Measurements from ENCODE around the gene LDB3.

The LDB3 gene

DNA sequence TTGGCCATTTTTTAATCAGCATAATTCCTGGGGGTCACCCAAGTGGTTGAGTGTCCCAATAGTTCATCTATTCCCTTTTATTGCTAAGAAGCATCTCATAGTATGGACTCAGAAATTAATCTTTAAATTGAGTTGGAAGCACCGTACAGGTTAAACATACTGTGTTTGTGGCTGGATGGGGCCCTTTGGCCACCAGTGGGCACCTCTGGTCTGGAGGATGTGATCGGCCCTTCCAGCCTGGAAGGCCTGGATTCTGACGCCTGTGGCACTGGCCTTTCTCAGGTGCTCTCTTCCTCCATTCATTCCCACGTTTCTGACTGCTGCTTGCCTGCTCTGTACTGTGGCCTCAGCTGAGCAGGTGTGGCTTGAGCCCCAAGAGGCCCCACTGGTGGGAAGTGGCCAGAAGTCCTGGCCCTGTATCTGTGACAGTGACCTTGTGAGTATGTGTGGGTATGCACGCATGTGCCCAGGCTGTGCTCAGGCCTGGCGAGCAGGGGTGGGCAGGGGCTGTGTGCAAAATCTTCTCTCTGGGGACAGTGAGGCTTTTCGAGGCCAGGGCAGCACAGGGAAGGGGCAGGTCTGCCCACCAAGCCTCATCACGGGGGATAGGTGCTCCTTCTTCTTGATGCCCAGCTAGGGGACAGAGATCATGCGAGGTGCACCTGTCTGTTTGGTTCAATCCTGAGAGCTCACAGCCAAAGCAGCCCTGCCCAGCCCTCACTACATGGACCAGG is 30.1 kb downstream of the LDB3 start:
- Mint-ChIP-seq H3K9me3 (no peaks in the 10 kb centered on the region), H3K27me3 (no peaks in the 10 kb centered on the region), H3K27ac (no peak overlapping the region), H3K36me3 (ENCODE audit: low read depth) (no peaks in the 10 kb centered on the region), H3K4me1 (ENCODE audit: low read depth) (no peaks in the 10 kb centered on the region), H3K4me3 (no peak overlapping the region)

GRCh38 chr10:86699125-86699524 is 30.8 kb downstream of the LDB3 start:
- Mint-ChIP-seq H3K4me1 (ENCODE audit: low read depth) (no peaks in the 10 kb centered on the region), H3K4me3 (no peak overlapping the region), H3K27me3 (no peaks in the 10 kb centered on the region), H3K36me3 (ENCODE audit: low read depth) (no peaks in the 10 kb centered on the region), H3K27ac (no peak overlapping the region), H3K9me3 (no peaks in the 10 kb centered on the region)

- Mint-ChIP-seq H3K27me3 (no peaks in the 10 kb centered on the region), H3K36me3 (ENCODE audit: low read depth) (no peaks in the 10 kb centered on the region), H3K4me1 (ENCODE audit: low read depth) (no peaks in the 10 kb centered on the region), H3K9me3 (no peaks in the 10 kb centered on the region), H3K4me3 (no peak overlapping the region), H3K27ac (no peak overlapping the region)
These were observed 31.2 kb downstream of the LDB3 start for GRCh38 chr10:86699541-86699940.

GRCh38 chr10:86699991-86700840 is 31.9 kb downstream of the LDB3 start:
- no peak overlapping the region for H3K4me3 Mint-ChIP-seq
- no peaks in the 10 kb centered on the region for H3K36me3 Mint-ChIP-seq (ENCODE audit: low read depth)
- no peaks in the 10 kb centered on the region for H3K27me3 Mint-ChIP-seq
- no peaks in the 10 kb centered on the region for H3K4me1 Mint-ChIP-seq (ENCODE audit: low read depth)
- no peaks in the 10 kb centered on the region for H3K9me3 Mint-ChIP-seq
- no peak overlapping the region for H3K27ac Mint-ChIP-seq

DNA sequence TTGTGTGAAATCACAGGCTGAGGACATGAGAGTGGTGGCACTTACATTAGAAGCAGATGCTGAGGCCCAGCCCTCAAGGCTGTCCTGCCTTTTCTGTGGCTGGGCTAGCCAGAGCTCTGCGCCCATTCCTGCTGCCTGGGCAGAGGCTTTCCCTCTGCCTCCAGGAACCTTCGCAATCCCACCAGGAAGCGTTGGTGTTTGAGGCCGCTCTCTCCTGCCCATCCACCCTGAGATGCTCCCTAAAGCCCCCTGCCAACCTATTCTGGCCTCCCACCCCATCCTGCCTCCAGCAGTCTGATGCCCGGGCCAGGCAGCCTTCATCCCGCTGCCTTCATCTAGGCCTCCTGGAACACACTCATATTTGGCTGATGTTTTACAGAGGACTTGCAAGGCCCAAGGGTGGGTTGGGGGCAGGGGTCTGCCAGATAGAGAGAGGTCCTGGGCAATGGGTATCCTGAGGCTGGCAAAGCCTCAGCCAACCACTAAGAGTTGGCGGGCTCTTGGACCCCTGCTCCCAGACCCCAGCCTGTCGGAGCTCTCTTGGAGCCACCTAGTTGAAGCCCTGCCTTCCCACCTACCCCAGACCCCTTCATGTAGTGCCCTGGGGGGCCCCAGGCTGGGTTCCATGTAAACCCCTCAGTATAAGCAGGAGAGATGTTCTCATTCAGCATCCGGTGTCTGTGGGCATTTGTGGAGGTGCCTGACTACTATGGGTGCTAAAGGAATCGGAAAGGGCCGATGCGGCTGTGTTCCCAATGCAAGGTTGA is 32.7 kb downstream of the LDB3 start:
- H3K27me3 Mint-ChIP-seq, result no peaks in the 10 kb centered on the region
- H3K4me1 Mint-ChIP-seq (ENCODE audit: low read depth), result no peaks in the 10 kb centered on the region
- H3K36me3 Mint-ChIP-seq (ENCODE audit: low read depth), result no peaks in the 10 kb centered on the region
- no peak overlapping the region for H3K27ac Mint-ChIP-seq
- no peak overlapping the region for H3K4me3 Mint-ChIP-seq
- no peaks in the 10 kb centered on the region for H3K9me3 Mint-ChIP-seq

GRCh38 chr10:86703176-86703575 is 34.9 kb downstream of the LDB3 start:
- H3K4me3 Mint-ChIP-seq, result no peak overlapping the region
- H3K27me3 Mint-ChIP-seq, result no peaks in the 10 kb centered on the region
- H3K36me3 Mint-ChIP-seq (ENCODE audit: low read depth), result no peaks in the 10 kb centered on the region
- no peaks in the 10 kb centered on the region for H3K9me3 Mint-ChIP-seq
- H3K27ac Mint-ChIP-seq, result no peak overlapping the region
- no peaks in the 10 kb centered on the region for H3K4me1 Mint-ChIP-seq (ENCODE audit: low read depth)

- Mint-ChIP-seq H3K27me3 (no peaks in the 10 kb centered on the region), H3K4me1 (ENCODE audit: low read depth) (peaks cover 3% of the 10 kb centered on the region), H3K36me3 (ENCODE audit: low read depth) (no peaks in the 10 kb centered on the region), H3K4me3 (no peak overlapping the region), H3K27ac (no peak overlapping the region), H3K9me3 (no peaks in the 10 kb centered on the region)
These were observed 36.8 kb downstream of the LDB3 start for GRCh38 chr10:86705139-86705538.

DNA sequence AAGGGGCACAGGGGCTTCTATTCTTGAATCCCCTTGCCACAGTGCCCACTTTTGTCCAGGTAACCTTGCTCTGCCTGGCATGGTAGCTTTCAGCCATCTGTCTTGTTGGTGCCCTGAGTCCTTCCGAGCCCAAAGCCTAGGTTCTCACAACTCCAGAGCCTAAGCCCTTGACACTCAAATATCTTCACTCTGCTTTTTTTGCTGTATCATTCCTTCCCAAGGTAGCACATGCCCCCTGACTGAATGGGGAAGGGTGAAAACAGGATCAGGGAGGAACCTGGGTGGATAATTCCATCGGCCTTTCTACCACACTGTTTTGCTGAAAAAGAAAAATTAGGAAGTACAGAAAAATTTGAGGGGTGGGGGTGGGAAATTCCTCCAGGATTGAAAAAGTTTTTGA is 37.6 kb downstream of the LDB3 start:
- Mint-ChIP-seq H3K36me3 (ENCODE audit: low read depth) (no peaks in the 10 kb centered on the region), H3K4me3 (no peak overlapping the region), H3K4me1 (ENCODE audit: low read depth) (peaks cover 11% of the 10 kb centered on the region), H3K27ac (no peak overlapping the region), H3K9me3 (no peaks in the 10 kb centered on the region), H3K27me3 (no peaks in the 10 kb centered on the region)

GRCh38 chr10:86706401-86706841 is 38.1 kb downstream of the LDB3 start:
- H3K27me3 Mint-ChIP-seq, result no peaks in the 10 kb centered on the region
- no peak overlapping the region for H3K4me3 Mint-ChIP-seq
- no peaks in the 10 kb centered on the region for H3K36me3 Mint-ChIP-seq (ENCODE audit: low read depth)
- no peaks in the 10 kb centered on the region for H3K9me3 Mint-ChIP-seq
- no peak overlapping the region for H3K27ac Mint-ChIP-seq
- peaks cover 12% of the 10 kb centered on the region for H3K4me1 Mint-ChIP-seq (ENCODE audit: low read depth)

- H3K4me1 Mint-ChIP-seq (ENCODE audit: low read depth), result peaks cover 15% of the 10 kb centered on the region
- H3K4me3 Mint-ChIP-seq, result no peak overlapping the region
- H3K9me3 Mint-ChIP-seq, result no peaks in the 10 kb centered on the region
- no peaks in the 10 kb centered on the region for H3K27me3 Mint-ChIP-seq
- no peak overlapping the region for H3K27ac Mint-ChIP-seq
- H3K36me3 Mint-ChIP-seq (ENCODE audit: low read depth), result no peaks in the 10 kb centered on the region
These were observed 38.7 kb downstream of the LDB3 start for GRCh38 chr10:86706977-86707376.

DNA sequence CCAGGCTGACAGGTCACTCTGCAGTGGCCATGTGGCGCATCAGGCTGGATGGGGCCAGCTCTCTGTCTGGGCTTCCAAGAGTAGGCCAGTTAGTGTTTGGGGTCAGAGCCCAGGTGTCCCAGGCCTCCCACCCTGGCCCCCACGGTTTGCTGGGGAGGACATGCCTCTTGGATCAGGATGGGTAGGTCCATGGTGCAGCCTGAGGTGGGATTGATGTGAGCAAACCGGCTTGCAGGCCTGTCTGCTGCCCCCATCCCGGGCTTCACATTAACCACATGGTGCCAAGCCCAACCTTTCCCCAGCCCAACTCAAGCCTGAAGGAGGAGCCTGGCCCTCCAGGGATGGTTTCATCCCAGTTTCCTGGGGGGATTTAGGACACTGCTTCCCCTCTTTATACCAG is 39.2 kb downstream of the LDB3 start:
- Mint-ChIP-seq H3K4me3 (no peak overlapping the region), H3K27me3 (no peaks in the 10 kb centered on the region), H3K4me1 (ENCODE audit: low read depth) (peaks cover 19% of the 10 kb centered on the region), H3K9me3 (no peaks in the 10 kb centered on the region), H3K27ac (no peak overlapping the region), H3K36me3 (ENCODE audit: low read depth) (no peaks in the 10 kb centered on the region)

GRCh38 chr10:86708068-86708782 is 39.9 kb downstream of the LDB3 start:
- no peaks in the 10 kb centered on the region for H3K27me3 Mint-ChIP-seq
- no peak overlapping the region for H3K27ac Mint-ChIP-seq
- H3K9me3 Mint-ChIP-seq, result no peaks in the 10 kb centered on the region
- peaks cover 19% of the 10 kb centered on the region for H3K4me1 Mint-ChIP-seq (ENCODE audit: low read depth)
- no peaks in the 10 kb centered on the region for H3K36me3 Mint-ChIP-seq (ENCODE audit: low read depth)
- H3K4me3 Mint-ChIP-seq, result no peak overlapping the region

GRCh38 chr10:86708783-86709380 is 40.6 kb downstream of the LDB3 start:
- Mint-ChIP-seq H3K4me3 (no peak overlapping the region), H3K4me1 (ENCODE audit: low read depth) (peaks cover 19% of the 10 kb centered on the region), H3K36me3 (ENCODE audit: low read depth) (no peaks in the 10 kb centered on the region), H3K27ac (no peak overlapping the region), H3K27me3 (no peaks in the 10 kb centered on the region), H3K9me3 (no peaks in the 10 kb centered on the region)

All from stimulated activated naive CD8-positive, alpha-beta T cell treated with anti-CD3 and anti-CD28 coated beads, Interleukin-15, Interleukin-2, amounts not matched to agents 100 ng/mL and 50 ng/mL, for 24 hours (primary cell).